ENCODE measurements around the gene ACOT4.
"Not testable (repeated sequence)": the region's sequence is repeated elsewhere in the genome, so short reads cannot be mapped to it uniquely, and the experiment has no call there.

ACOT4 gene

GRCh38 chr14:73582102-73582979 is 9.3 kb upstream of the ACOT4 start:
- not testable (repeated sequence) for DNase-seq

- DNase-seq, result no peak
Measured at GRCh38 chr14:73588695-73589094, 3.0 kb upstream of the ACOT4 start.

- DNase-seq, result no peak
Measured at GRCh38 chr14:73589116-73589515, 2.6 kb upstream of the ACOT4 start.

GRCh38 chr14:73590673-73591004 is 1.0 kb upstream of the ACOT4 start:
- not testable (repeated sequence) for DNase-seq

- no peak for DNase-seq
Measured at GRCh38 chr14:73594491-73594890, 2.8 kb downstream of the ACOT4 start.

GRCh38 chr14:73599499-73599898 is 7.8 kb downstream of the ACOT4 start:
- DNase-seq, result no peak

GRCh38 chr14:73602994-73603393 is 11.3 kb downstream of the ACOT4 start:
- no peak for DNase-seq

- DNase-seq, result no peak
Measured at GRCh38 chr14:73606271-73606670, 14.6 kb downstream of the ACOT4 start.

- no peak for DNase-seq
Measured at GRCh38 chr14:73607241-73607640, 15.6 kb downstream of the ACOT4 start.

- DNase-seq, result no peak
Measured at GRCh38 chr14:73610687-73611086, 19.0 kb downstream of the ACOT4 start.

- DNase-seq, result no peak
Measured at GRCh38 chr14:73612339-73613045, 20.8 kb downstream of the ACOT4 start, which contains the start of gene ACOT6. TSS of gene ACOT6 (plus strand) at chr14:73612517. CDS start at chr14:73612572, 55 bp downstream.

GRCh38 chr14:73613046-73613383 is 21.3 kb downstream of the ACOT4 start:
- no peak for DNase-seq

GRCh38 chr14:73613419-73613963 is 21.8 kb downstream of the ACOT4 start:
- no peak for DNase-seq

GRCh38 chr14:73616831-73617230 is 25.2 kb downstream of the ACOT4 start:
- DNase-seq, result no peak

- no peak for DNase-seq
Measured at GRCh38 chr14:73619524-73619923, 27.9 kb downstream of the ACOT4 start.

GRCh38 chr14:73620268-73620667 is 28.6 kb downstream of the ACOT4 start:
- no peak for DNase-seq

- peak; percentile 11 for DNase-seq
Measured at GRCh38 chr14:73623504-73624054, 31.9 kb downstream of the ACOT4 start.

GRCh38 chr14:73625706-73626105 is 34.0 kb downstream of the ACOT4 start:
- DNase-seq, result no peak

- no peak for DNase-seq
Measured at GRCh38 chr14:73627151-73627558, 35.5 kb downstream of the ACOT4 start.

GRCh38 chr14:73630009-73630780 is 38.5 kb downstream of the ACOT4 start:
- no peak for DNase-seq

GRCh38 chr14:73633116-73634010 is 41.7 kb downstream of the ACOT4 start:
- DNase-seq, result no peak
